Upper lobe of left lung (tissue), 4 donors: ENCODE measurements around the gene HBQ1.

ENCODE experiments used
- CTCF ChIP-seq, 6 experiments: fragments of 450-650 bp in 4 of 6; fragments of 200-600 bp in 2 of 6; sonication (generic) in 2 of 6; IDR thresholded peaks; one replicate each; pipeline ENCODE4 v1.5.1; 2016 to 2019; ENCODE audit warnings: antibody characterized with exemption in 6 of 6
- POLR2A ChIP-seq, 4 donors: fragments of 450-650 bp; IDR thresholded peaks; one replicate each; pipeline ENCODE4 v1.5.1; 2016 to 2017; ENCODE audit warnings: antibody characterized with exemption in 4 of 4, mild to moderate bottlenecking in 2 of 4
- POLR2AphosphoS5 ChIP-seq, 2 donors: sonication (generic); formaldehyde crosslinking; IDR thresholded peaks; one replicate each; pipeline ENCODE4 v1.5.1; 2017; ENCODE audit warnings: antibody characterized with exemption in 2 of 2

- TF ChIP-seq CTCF (IDR thresholded peaks at IDR 0.05) (no peak), POLR2A (IDR thresholded peaks at IDR 0.05) (no peak), POLR2AphosphoS5 (IDR thresholded peaks at IDR 0.05) (no peak)
Observed at GRCh38 chr16:165539-166374, 14.5 kb upstream of the HBQ1 start, which contains the start of gene HBM.
